GM19238 (cell line): ENCODE results near the gene GALNT11.

Source experiments
- DNase-seq: peaks from one replicate; pipeline ENCODE4 v3.0.0; 2011; ENCODE audit warnings: low spot score; ENCODE audit not compliant: insufficient read length

Gene GALNT11

GRCh38 chr7:152115021-152115718 is 89.7 kb downstream of the GALNT11 start:
- DNase-seq, result no peak

GRCh38 chr7:152117356-152117755 is 91.9 kb downstream of the GALNT11 start:
- DNase-seq, result no peak

- no peak for DNase-seq
Observed at GRCh38 chr7:152120210-152120609, 94.7 kb downstream of the GALNT11 start.

GRCh38 chr7:152120776-152121175 is 95.3 kb downstream of the GALNT11 start:
- no peak for DNase-seq

- DNase-seq, result no peak
Observed at GRCh38 chr7:152121432-152121831, 96.0 kb downstream of the GALNT11 start.

- DNase-seq, result no peak
Observed at GRCh38 chr7:152122540-152122939, 97.1 kb downstream of the GALNT11 start.

- DNase-seq, result no peak
Observed at GRCh38 chr7:152126741-152127140, 101.3 kb downstream of the GALNT11 start.

- no peak for DNase-seq
Observed at GRCh38 chr7:152127229-152127628, 101.8 kb downstream of the GALNT11 start.

GRCh38 chr7:152128252-152128651 is 102.8 kb downstream of the GALNT11 start:
- no peak for DNase-seq

- no peak for DNase-seq
Observed at GRCh38 chr7:152128741-152129461, 103.4 kb downstream of the GALNT11 start.

GRCh38 chr7:152129682-152130081 is 104.2 kb downstream of the GALNT11 start:
- no peak for DNase-seq

- no peak for DNase-seq
Observed at GRCh38 chr7:152130658-152131590, 105.5 kb downstream of the GALNT11 start.

- no peak for DNase-seq
Observed at GRCh38 chr7:152131981-152132494, 106.6 kb downstream of the GALNT11 start.

- no peak for DNase-seq
Observed at GRCh38 chr7:152132812-152133211, 107.3 kb downstream of the GALNT11 start.

- no peak for DNase-seq
Observed at GRCh38 chr7:152133804-152134203, 108.3 kb downstream of the GALNT11 start.

- no peak for DNase-seq
Observed at GRCh38 chr7:152136686-152137085, 111.2 kb downstream of the GALNT11 start.

- no peak for DNase-seq
Observed at GRCh38 chr7:152137476-152138025, 112.1 kb downstream of the GALNT11 start.

- DNase-seq, result no peak
Observed at GRCh38 chr7:152140067-152140466, 114.6 kb downstream of the GALNT11 start.

GRCh38 chr7:152140560-152140959 is 115.1 kb downstream of the GALNT11 start:
- DNase-seq, result no peak

- no peak for DNase-seq
Observed at GRCh38 chr7:152142976-152143595, 117.6 kb downstream of the GALNT11 start.
